Smooth muscle cell (in vitro differentiated cells): ENCODE results near the gene INHA. TPM values are rescaled to one million over a fixed set of nuclear protein-coding genes. Genes with fewer than 3 reads are reported as not detected.

Source experiments
- DNase-seq: peaks from one replicate; lab custom pipeline; 2025; ENCODE audit not compliant: unreplicated experiment; lab: John Stamatoyannopoulos, UW
- H2AFZ ChIP-seq: fragments of 200-600 bp; sonication (generic); 2 replicates; pipeline ENCODE4 v1.6.0; 2016; ENCODE audit warnings: antibody characterized with exemption, low read depth, mild to moderate bottlenecking
- H3F3A ChIP-seq: fragments of 200-600 bp; sonication (generic); 2 replicates; pipeline ENCODE4 v1.6.0; 2017; ENCODE audit warnings: antibody characterized with exemption, low read depth
- H3K27ac ChIP-seq: fragments of 200-600 bp; sonication (generic); 2 replicates; pipeline ENCODE4 v1.5.1; 2016; ENCODE audit warnings: low read depth, mild to moderate bottlenecking
- H3K27me3 ChIP-seq: fragments of 200-600 bp; sonication (generic); 2 replicates; pipeline ENCODE4 v1.6.1; 2016; ENCODE audit warnings: low read depth, mild to moderate bottlenecking
- H3K36me3 ChIP-seq: fragments of 200-600 bp; sonication (generic); 2 replicates; pipeline ENCODE4 v1.5.1; 2016; ENCODE audit warnings: low read depth
- H3K4me1 ChIP-seq: fragments of 200-600 bp; sonication (generic); 2 replicates; pipeline ENCODE4 v1.5.1; 2016; ENCODE audit warnings: low read depth
- H3K4me2 ChIP-seq: fragments of 200-600 bp; sonication (generic); 2 replicates; pipeline ENCODE4 v1.6.0; 2016; ENCODE audit warnings: mild to moderate bottlenecking
- H3K4me3 ChIP-seq: fragments of 200-600 bp; sonication (generic); 2 replicates; pipeline ENCODE4 v1.5.1; 2016; ENCODE audit warnings: mild to moderate bottlenecking
- H3K79me2 ChIP-seq: fragments of 200-600 bp; sonication (generic); 2 replicates; pipeline ENCODE4 v1.6.0; 2016; ENCODE audit warnings: low read depth, mild to moderate bottlenecking
- H3K9ac ChIP-seq: fragments of 200-600 bp; sonication (generic); 2 replicates; pipeline ENCODE4 v1.6.0; 2016; ENCODE audit warnings: low read depth
- H3K9me3 ChIP-seq: fragments of 200-600 bp; sonication (generic); replicated peaks from 2 replicates; pipeline ENCODE4 v1.5.1; 2016; ENCODE audit warnings: low read depth
- H4K20me1 ChIP-seq: fragments of 200-600 bp; sonication (generic); 2 replicates; pipeline ENCODE4 v1.6.0; 2016; ENCODE audit warnings: low read depth
- WGBS: methylation state at CpG from one replicate; pipeline ENCODE4 v1.1.7; 2016; ENCODE audit warnings: low lambda C conversion rate; 5-methylcytosine and 5-hydroxymethylcytosine counted together
- polyA plus RNA-seq: library from polyadenylated mRNA; unstranded; fragments of >200 nt; fragmentation: Nextera tagmentation; extraction: Ambion mirVana; gene quantifications from 2 replicates; pipeline ENCODE4 v1.2.1, GENCODE V29; 2016
- total RNA-seq: library from RNA; depleted of rRNA; stranded (reverse); fragments of >200 nt; gene quantifications from 2 replicates; pipeline ENCODE4 v1.2.3, GENCODE V29; 2014
- TF ChIP-seq, protein P1 (sequence below): fragments of 200-600 bp; sonication (generic); IDR thresholded peaks from 2 replicates; pipeline ENCODE4 v1.5.1; 2017; ENCODE audit warnings: borderline replicate concordance, mild to moderate bottlenecking, antibody characterized with exemption; ENCODE audit not compliant: insufficient read depth, poor library complexity, severe bottlenecking

Gene INHA
- total and polyA plus RNA-seq, 2 experiments from 2014 or later = 4.0 to 4.3 TPM

DNA sequence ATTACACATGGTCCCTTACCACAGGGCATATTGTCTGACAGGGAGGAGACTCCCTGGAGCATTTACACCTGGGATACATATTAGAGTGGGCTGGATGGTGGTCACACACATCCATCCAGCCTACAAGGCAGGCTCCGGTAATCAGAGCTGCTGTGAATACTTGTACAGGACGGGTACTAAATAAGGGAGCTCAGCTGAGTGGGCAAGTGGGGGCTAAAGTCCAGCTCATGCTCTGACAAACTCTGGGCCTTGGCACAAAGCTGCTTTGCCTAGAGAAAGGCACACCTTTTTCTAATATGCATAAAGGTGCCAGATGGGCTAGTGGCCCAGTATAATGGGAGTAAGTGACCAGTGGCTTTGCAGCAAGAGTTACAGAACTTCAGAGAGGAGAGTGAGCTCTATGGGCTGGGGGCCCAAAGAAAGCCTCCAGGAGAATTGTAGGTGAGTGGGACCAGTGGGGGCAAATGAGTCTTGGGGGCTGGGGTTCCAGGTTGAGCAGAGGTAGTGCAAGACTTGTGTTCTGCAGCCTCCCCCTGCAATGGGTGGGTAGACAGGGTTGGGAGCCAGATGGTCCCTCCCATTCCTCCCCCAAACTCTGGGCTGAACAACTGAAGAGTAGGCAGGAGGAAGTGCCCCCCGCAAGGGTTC is 26.7 kb upstream of the INHA start:
- H3K4me2 ChIP-seq = no peak overlapping the region
- H3K27me3 ChIP-seq = no peaks in the 10 kb centered on the region
- TF ChIP-seq, protein P1, sequence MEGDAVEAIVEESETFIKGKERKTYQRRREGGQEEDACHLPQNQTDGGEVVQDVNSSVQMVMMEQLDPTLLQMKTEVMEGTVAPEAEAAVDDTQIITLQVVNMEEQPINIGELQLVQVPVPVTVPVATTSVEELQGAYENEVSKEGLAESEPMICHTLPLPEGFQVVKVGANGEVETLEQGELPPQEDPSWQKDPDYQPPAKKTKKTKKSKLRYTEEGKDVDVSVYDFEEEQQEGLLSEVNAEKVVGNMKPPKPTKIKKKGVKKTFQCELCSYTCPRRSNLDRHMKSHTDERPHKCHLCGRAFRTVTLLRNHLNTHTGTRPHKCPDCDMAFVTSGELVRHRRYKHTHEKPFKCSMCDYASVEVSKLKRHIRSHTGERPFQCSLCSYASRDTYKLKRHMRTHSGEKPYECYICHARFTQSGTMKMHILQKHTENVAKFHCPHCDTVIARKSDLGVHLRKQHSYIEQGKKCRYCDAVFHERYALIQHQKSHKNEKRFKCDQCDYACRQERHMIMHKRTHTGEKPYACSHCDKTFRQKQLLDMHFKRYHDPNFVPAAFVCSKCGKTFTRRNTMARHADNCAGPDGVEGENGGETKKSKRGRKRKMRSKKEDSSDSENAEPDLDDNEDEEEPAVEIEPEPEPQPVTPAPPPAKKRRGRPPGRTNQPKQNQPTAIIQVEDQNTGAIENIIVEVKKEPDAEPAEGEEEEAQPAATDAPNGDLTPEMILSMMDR = no peak
- 89% methylated on average over 2 of the region's 3 CpGs for WGBS
- H3K9me3 ChIP-seq = no peaks in the 10 kb centered on the region
- H3K4me3 ChIP-seq = no peak overlapping the region
- H3K36me3 ChIP-seq = no peaks in the 10 kb centered on the region
- H3K79me2 ChIP-seq = peaks cover 9% of the 10 kb centered on the region
- H4K20me1 ChIP-seq = peaks cover 24% of the 10 kb centered on the region
- DNase-seq = no peak
- no peak overlapping the region for H3K9ac ChIP-seq
- peaks cover 15% of the 10 kb centered on the region for H3K4me1 ChIP-seq
- H3K27ac ChIP-seq = no peak overlapping the region
- H2AFZ ChIP-seq = no peak overlapping the region
- no peaks in the 10 kb centered on the region for H3F3A ChIP-seq

DNA sequence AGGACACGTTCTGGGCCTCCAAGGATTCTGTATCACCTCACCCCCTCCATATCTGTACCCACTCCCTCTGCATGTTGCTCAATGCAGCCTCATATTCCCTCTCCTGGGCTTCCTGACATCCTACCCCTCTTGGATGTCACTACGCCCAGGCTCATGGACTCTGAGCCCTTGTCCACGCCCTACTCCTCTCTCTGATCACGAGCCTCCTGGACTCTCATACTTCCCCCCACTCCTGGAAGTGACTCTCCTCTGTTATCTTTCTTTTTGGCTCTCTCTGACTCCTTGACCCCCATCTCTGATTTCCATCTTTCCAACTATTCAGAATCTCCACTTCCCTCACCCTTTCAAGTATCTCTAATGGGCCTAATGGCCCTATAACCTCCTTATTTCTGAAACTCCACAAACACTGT is 26.2 kb upstream of the INHA start:
- H2AFZ ChIP-seq = no peak overlapping the region
- H3K27ac ChIP-seq = no peak overlapping the region
- TF ChIP-seq, protein P1 = no peak
- H3K79me2 ChIP-seq = peaks cover 9% of the 10 kb centered on the region
- H3K4me3 ChIP-seq = no peak overlapping the region
- H3K4me1 ChIP-seq = peaks cover 15% of the 10 kb centered on the region
- H3F3A ChIP-seq = no peaks in the 10 kb centered on the region
- H3K9ac ChIP-seq = no peak overlapping the region
- no peak overlapping the region for H3K4me2 ChIP-seq
- H3K36me3 ChIP-seq = no peaks in the 10 kb centered on the region
- no peaks in the 10 kb centered on the region for H3K27me3 ChIP-seq
- no peaks in the 10 kb centered on the region for H3K9me3 ChIP-seq
- peaks cover 22% of the 10 kb centered on the region for H4K20me1 ChIP-seq
- 76% methylated on average over 4 of the region's 4 CpGs for WGBS
- no peak for DNase-seq

DNA sequence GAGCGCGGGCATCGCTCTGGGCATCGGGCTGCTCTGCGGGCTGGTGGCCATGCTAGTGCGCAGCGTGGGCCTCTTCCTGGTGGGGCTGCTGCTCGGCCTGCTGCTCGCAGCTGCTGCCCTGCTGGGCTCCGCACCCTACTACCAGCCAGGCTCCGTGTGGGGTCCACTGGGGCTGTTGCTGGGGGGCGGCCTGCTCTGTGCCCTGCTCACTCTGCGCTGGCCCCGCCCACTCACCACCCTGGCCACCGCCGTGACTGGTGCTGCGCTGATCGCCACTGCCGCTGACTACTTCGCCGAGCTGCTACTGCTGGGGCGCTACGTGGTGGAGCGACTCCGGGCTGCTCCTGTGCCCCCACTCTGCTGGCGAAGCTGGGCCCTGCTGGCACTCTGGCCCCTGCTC is 24.5 kb upstream of the INHA start:
- H3K4me1 ChIP-seq = peaks cover 8% of the 10 kb centered on the region

More for the DNA sequence above, 24.5 kb upstream of the INHA start:
- Histone ChIP-seq H3K4me3 (no peak overlapping the region), H3K79me2 (peaks cover 1% of the 10 kb centered on the region), H3F3A (no peaks in the 10 kb centered on the region), H4K20me1 (peaks cover 6% of the 10 kb centered on the region), H3K27ac (no peak overlapping the region), H3K9me3 (no peaks in the 10 kb centered on the region), H3K4me2 (no peak overlapping the region), H3K9ac (no peak overlapping the region), H2AFZ (no peak overlapping the region), H3K36me3 (no peaks in the 10 kb centered on the region), H3K27me3 (no peaks in the 10 kb centered on the region)
- TF ChIP-seq, protein P1 = no peak
- no peak for DNase-seq
- 96% methylated on average over 26 of the region's 26 CpGs for WGBS
